Measurements from ENCODE around the gene MLNR.

DNA sequence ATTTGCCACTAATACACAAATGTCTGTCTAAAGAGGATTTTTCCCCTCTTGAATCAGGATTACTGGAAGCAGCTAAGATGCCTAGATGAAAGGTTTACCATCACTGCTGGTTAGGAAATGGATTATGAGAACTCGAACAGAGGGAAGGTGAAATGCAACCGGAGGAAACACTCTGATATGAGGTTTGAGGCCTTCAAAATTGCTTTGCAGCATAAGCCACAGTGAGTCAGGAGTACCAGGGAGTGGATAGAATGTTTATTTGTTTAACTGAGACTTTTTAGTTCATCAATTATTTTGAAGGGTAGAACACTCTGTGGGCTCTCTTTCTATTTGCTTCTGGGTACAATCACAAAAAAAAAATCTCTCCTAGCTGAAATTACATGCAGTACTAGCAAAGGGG lies 45.7 kb downstream of the MLNR start:
- TF ChIP-seq POLR2AphosphoS5 (IDR thresholded peaks at IDR 0.05; ENCODE audit: low read depth, low read length): no peak
- TF ChIP-seq POLR2A (IDR thresholded peaks at IDR 0.05; ENCODE audit: low read depth, low read length): no peak

All from GM12892 (cell line).